CD1c-positive myeloid dendritic cell (primary cell): ENCODE data around the gene CXCL10.
A peak's percentile ranks its signal among the peaks of the same experiment; 100 is the strongest.
"Not testable (repeated sequence)": the region's sequence is repeated elsewhere in the genome, so short reads cannot be mapped to it uniquely, and the experiment has no call there.

Source experiments
- DNase-seq: peaks from one replicate; pipeline ENCODE4 v3.0.0-alpha.2; 2016; ENCODE audit errors: extremely low spot score

CXCL10 gene

GRCh38 chr4:76028350-76028765 is 5.1 kb upstream of the CXCL10 start:
- DNase-seq, result peak; percentile 48

- DNase-seq, result no peak
These were observed 768 bp upstream of the CXCL10 start for GRCh38 chr4:76024065-76024464.

- DNase-seq, result no peak
These were observed 620 bp downstream of the CXCL10 start for GRCh38 chr4:76022677-76023076.

- DNase-seq, result no peak
These were observed 1.3 kb downstream of the CXCL10 start for GRCh38 chr4:76022031-76022430.

- no peak for DNase-seq
These were observed 6.1 kb downstream of the CXCL10 start for GRCh38 chr4:76017056-76017686.

- no peak for DNase-seq
These were observed 6.9 kb downstream of the CXCL10 start for GRCh38 chr4:76016393-76016792.

- no peak for DNase-seq
These were observed 9.8 kb downstream of the CXCL10 start for GRCh38 chr4:76013540-76013939.

GRCh38 chr4:76012388-76012801 is 10.9 kb downstream of the CXCL10 start:
- no peak for DNase-seq

GRCh38 chr4:76011700-76012387 is 11.5 kb downstream of the CXCL10 start:
- DNase-seq, result peak; percentile 54

GRCh38 chr4:76011018-76011670 is 12.2 kb downstream of the CXCL10 start:
- no peak for DNase-seq

GRCh38 chr4:76010576-76010975 is 12.7 kb downstream of the CXCL10 start:
- no peak for DNase-seq

GRCh38 chr4:76009311-76009710 is 14.0 kb downstream of the CXCL10 start:
- no peak for DNase-seq

GRCh38 chr4:76007089-76007862 is 16.0 kb downstream of the CXCL10 start, which contains the start of gene CXCL9:
TSS of gene CXCL9 (minus strand) at chr4:76007509. CDS start at chr4:76007449, 60 bp downstream.
- DNase-seq, result no peak

GRCh38 chr4:76003620-76004019 is 19.7 kb downstream of the CXCL10 start:
- no peak for DNase-seq

GRCh38 chr4:76003035-76003434 is 20.3 kb downstream of the CXCL10 start:
- peak; percentile 41 for DNase-seq

- no peak for DNase-seq
These were observed 21.1 kb downstream of the CXCL10 start for GRCh38 chr4:76002176-76002575.

- peak; percentile 35 for DNase-seq
These were observed 21.6 kb downstream of the CXCL10 start for GRCh38 chr4:76001700-76002099.

- no peak for DNase-seq
These were observed 23.0 kb downstream of the CXCL10 start for GRCh38 chr4:76000279-76000678.

GRCh38 chr4:75998525-75999147 is 24.7 kb downstream of the CXCL10 start:
- DNase-seq, result not testable (repeated sequence)

- DNase-seq, result no peak
These were observed 25.4 kb downstream of the CXCL10 start for GRCh38 chr4:75997946-75998345.

GRCh38 chr4:75997081-75997480 is 26.2 kb downstream of the CXCL10 start:
- DNase-seq, result no peak

GRCh38 chr4:75995727-75996126 is 27.6 kb downstream of the CXCL10 start:
- DNase-seq, result peak; percentile 77
